Ovary (tissue), 9 donors: ENCODE results near the gene HTR3E. TPM values are rescaled to one million over a fixed set of nuclear protein-coding genes. Genes with fewer than 3 reads are reported as not detected.

Experiments
- DNase-seq, 5 donors: peaks; one replicate each; pipeline ENCODE4 v3.0.0-alpha.2; 2019 to 2020
- H3K27ac ChIP-seq, 2 donors: fragments of 200-600 bp; one replicate each; pipeline versions ENCODE4 v1.5.1 to v1.8.0; 2019 to 2022
- H3K27me3 ChIP-seq: fragments of 200-600 bp; one replicate; pipeline ENCODE4 v1.8.0; 2022
- H3K36me3 ChIP-seq: fragments of 200-600 bp; sonication (generic); one replicate; pipeline ENCODE4 v1.5.1; 2019
- H3K4me1 ChIP-seq: one replicate; pipeline ENCODE4 v1.8.1; 2013; ENCODE audit warnings: mild to moderate bottlenecking, moderate library complexity; ENCODE audit not compliant: insufficient read depth
- H3K4me3 ChIP-seq: fragments of 200-600 bp; sonication (generic); one replicate; pipeline ENCODE4 v1.5.1; 2017
- H3K9me3 ChIP-seq, 2 donors: fragments of 200-600 bp in 1 of 2; sonication (generic) in 1 of 2; one replicate each; pipeline versions ENCODE4 v1.5.1 to v1.8.1; 2013 to 2019; ENCODE audit warnings: mild to moderate bottlenecking in 1 of 2, moderate library complexity in 1 of 2
- EP300 ChIP-seq: sonication (generic); formaldehyde crosslinking; IDR thresholded peaks from one replicate; pipeline ENCODE4 v1.6.1; 2017; ENCODE audit warnings: antibody characterized with exemption
- POLR2A ChIP-seq: fragments of 450-650 bp; IDR thresholded peaks from one replicate; pipeline ENCODE4 v1.6.1; 2017; ENCODE audit warnings: antibody characterized with exemption, mild to moderate bottlenecking, moderate library complexity
- WGBS, 3 donors: extraction: QIAGEN DNeasy Blood & Tissue Kit in 1 of 3; methylation state at CpG; one replicate each; pipeline versions ENCODE4 v1.1.5 to v1.1.7; 2013 to 2017; 5-methylcytosine and 5-hydroxymethylcytosine counted together
- intact Hi-C, 4 donors: fragments of 100-400 bp; cut with DNase I; formaldehyde crosslinking; loops; one replicate each; pipeline versions ENCODE4 v1.11.0 to v1.15.1; 2022 to 2023
- polyA plus RNA-seq, 2 donors: library from polyadenylated mRNA; stranded (reverse); fragments of 200-250 nt in 1 of 2; fragments of 350-450 nt in 1 of 2; fragmentation: Illumina TruSeq in 1 of 2; extraction: RNeasy Lipid Tissue Mini Kit (QIAGEN cat#74804) in 1 of 2; gene quantifications; one replicate each; pipeline ENCODE4 v1.2.3, GENCODE V29; 2013 to 2014
- small RNA-seq: library from RNA; depleted of rRNA; stranded (forward); fragments of <200 nt; gene quantifications from one replicate; pipeline ENCODE3, GENCODE V24; 2016
- total RNA-seq, 7 donors: library from RNA; depleted of rRNA in 2 of 7; stranded (reverse); fragments of >200 nt in 2 of 7; fragmentation: NEBNext Ultra II Directional in 3 of 7; extraction: Animal tissue kit (Norgen Biotek cat#: 25700) in 3 of 7; gene quantifications; one replicate each; pipeline versions ENCODE4 v1.1.0 to v1.2.4, GENCODE V29; 2016 to 2023
- TF ChIP-seq, protein P1 (sequence below), 3 donors: fragments of 450-650 bp in 2 of 3; fragments of 200-600 bp in 1 of 3; IDR thresholded peaks; one replicate each; pipeline versions ENCODE4 v1.5.1 to v1.8.0; 2016 to 2022; ENCODE audit warnings: antibody characterized with exemption in 3 of 3, mild to moderate bottlenecking in 1 of 3
- donor health status: DM: no; HTN: no; CAD: no; lungs with moderate emphysema.
- donor health status: DM: no; HTN: no; CAD: no.
- donor health status: Bipolar disorder and iron deficiency.
- donor health status: DM: yes; HTN: yes; CAD: no.
- donor health status: DM: no; HTN: no; CAD: no.
- donor health status: DM: yes; HTN: yes; CAD: no.

Gene HTR3E
- total and polyA plus RNA-seq, 9 donors: not detected

DNA sequence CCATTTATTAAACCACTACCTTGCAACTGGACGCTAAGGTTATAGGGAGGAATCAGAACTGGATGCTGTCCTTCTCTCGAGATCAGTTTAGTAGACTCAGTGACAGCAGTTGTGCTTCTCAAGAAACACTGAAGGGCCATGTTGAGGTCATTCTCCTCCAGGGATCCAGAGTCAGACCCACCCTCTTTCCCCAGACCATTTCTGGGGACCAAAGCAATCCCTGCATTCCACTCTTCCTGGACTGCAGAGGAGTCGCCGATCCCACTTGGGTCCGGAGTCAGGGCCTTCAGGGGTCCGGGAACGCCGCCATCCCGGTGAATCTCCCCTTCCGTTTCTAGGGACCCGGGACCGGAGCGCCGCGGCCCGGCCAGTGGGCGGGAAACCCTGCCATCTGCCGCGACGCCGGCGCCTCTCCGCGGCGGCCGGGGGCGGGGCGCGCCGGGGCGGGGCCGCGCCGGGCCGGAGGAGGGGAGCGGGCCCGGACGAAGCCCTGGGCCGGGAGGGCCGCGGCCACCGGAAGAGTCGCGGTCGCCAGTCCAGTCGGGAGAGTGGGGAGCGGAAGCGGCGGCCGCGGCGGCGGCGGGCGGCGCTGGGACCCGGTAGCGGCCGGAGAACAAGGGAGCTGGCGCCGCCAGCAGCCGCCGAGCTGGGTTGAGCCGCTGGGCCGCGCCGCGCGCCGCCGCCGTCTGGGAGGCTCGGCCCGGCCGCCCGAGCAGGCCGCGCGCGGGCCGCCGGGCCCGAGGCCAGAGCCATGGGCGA, 58.2 kb downstream of the HTR3E start, which contains the start of gene DVL3:
Gene DVL3, plus strand, starts transcription at position 493 of the 759 bp plus-strand sequence. Its CDS starts 259 bp downstream, at position 752.
- Histone ChIP-seq H3K27ac (peak within 1 kb of the TSS; percentile 80 to 95), H3K36me3 (no peaks in the 10 kb centered on the region), H3K4me3 (peak within 1 kb of the TSS; percentile 76), H3K4me1 (peaks cover 3% of the 10 kb centered on the region), H3K27me3 (no peaks in the 10 kb centered on the region), H3K9me3 (no peaks in the 10 kb centered on the region)
- 1 to 3% (median 1%) methylated on average over 17 to 84 of the region's 84 CpGs for WGBS, 3 donors
- TF ChIP-seq EP300 (no peak), POLR2A (no peak)
- TF ChIP-seq, protein P1, sequence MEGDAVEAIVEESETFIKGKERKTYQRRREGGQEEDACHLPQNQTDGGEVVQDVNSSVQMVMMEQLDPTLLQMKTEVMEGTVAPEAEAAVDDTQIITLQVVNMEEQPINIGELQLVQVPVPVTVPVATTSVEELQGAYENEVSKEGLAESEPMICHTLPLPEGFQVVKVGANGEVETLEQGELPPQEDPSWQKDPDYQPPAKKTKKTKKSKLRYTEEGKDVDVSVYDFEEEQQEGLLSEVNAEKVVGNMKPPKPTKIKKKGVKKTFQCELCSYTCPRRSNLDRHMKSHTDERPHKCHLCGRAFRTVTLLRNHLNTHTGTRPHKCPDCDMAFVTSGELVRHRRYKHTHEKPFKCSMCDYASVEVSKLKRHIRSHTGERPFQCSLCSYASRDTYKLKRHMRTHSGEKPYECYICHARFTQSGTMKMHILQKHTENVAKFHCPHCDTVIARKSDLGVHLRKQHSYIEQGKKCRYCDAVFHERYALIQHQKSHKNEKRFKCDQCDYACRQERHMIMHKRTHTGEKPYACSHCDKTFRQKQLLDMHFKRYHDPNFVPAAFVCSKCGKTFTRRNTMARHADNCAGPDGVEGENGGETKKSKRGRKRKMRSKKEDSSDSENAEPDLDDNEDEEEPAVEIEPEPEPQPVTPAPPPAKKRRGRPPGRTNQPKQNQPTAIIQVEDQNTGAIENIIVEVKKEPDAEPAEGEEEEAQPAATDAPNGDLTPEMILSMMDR (IDR thresholded peaks at IDR 0.05): no peak
- intact Hi-C loops: no loop called here
- peak; percentile 65 to 82 (median 74) for DNase-seq

DNA sequence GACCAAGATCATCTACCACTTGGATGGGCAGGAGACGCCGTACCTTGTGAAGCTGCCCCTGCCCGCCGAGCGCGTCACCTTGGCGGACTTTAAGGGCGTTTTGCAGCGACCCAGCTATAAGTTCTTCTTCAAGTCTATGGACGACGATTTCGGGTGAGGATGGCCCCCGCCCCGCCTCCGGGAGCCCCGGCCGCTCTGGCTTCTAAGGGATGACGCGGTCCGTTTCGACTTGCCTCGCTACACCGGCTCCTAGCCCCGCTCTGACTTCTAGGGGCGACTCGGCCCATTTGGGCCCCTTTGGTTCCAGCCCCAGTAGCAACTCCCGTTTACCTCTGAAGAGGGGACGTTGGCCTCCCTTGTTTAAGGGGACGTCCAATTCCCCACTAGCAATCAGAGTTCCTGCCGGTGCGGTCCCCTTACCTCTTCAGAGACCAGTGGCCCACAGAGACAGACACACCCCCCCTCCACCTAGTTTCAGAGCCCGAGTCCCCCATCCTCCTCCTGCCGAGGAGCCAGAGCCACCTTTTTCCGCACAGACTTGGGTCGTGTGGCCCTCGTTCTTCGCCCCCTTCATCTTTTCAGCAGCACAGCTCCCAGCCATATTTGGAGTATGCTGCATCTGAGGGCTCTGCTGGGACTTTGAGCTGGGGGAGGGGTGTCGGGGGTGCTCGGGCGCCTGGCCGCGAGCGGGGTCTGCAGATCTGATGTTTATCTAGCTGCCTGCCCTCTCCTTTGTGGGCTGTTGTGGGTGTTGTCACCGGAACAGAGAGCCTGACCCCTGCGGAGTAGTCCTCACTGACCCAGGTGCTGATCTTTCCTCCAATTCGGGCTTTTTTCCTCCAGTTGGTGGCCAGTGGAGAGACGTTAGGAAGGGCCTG, 59.0 kb downstream of the HTR3E start:
- peak overlapping the region; percentile 76 for H3K4me3 ChIP-seq
- H3K27ac ChIP-seq: peak overlapping the region; percentile 80 to 95
- H3K36me3 ChIP-seq: no peaks in the 10 kb centered on the region
- 1% methylated on average over 44 to 47 of the region's 47 CpGs for WGBS, 3 donors
- H3K9me3 ChIP-seq: no peaks in the 10 kb centered on the region
- intact Hi-C loops: no loop called here
- H3K4me1 ChIP-seq: peaks cover 8% of the 10 kb centered on the region
- H3K27me3 ChIP-seq: no peaks in the 10 kb centered on the region
- TF ChIP-seq, protein P1 (IDR thresholded peaks at IDR 0.05): no peak
- no peak for TF ChIP-seq EP300
- TF ChIP-seq POLR2A: no peak
- peak in 1 of 5 donors; percentile 51 for DNase-seq

DNA sequence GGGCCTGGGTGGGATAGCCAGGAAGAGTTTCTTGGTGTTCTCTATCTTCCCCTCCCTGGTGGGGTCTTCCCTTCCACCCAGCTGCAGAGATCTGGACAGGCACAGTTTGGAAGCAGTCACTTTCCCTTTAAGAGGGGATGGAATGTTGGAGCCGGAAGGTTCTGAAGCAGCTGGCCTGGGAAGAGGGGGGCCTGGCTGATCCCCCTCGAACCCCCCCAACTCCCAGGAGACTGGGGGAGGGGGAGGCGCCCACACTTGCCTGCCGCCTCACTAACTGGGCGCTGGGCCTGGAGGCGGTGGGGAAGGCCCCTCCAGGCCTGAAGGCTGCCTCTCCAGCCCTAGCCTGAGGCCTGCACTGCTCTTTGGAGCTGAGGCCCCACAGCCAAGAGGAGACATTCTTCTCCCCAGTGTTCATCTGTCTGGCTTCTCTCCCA, 59.7 kb downstream of the HTR3E start:
- TF ChIP-seq, protein P1 (IDR thresholded peaks at IDR 0.05): no peak
- TF ChIP-seq POLR2A: no peak
- no peak for TF ChIP-seq EP300
- no peaks in the 10 kb centered on the region for H3K9me3 ChIP-seq
- H3K4me1 ChIP-seq: peaks cover 10% of the 10 kb centered on the region
- peak overlapping the region; percentile 80 to 95 for H3K27ac ChIP-seq
- peak overlapping the region; percentile 76 for H3K4me3 ChIP-seq
- H3K36me3 ChIP-seq: no peaks in the 10 kb centered on the region
- intact Hi-C loops: no loop called here
- 0 to 2% (median 0%) methylated on average over 6 of the region's 6 CpGs for WGBS, 3 donors
- no peaks in the 10 kb centered on the region for H3K27me3 ChIP-seq
- DNase-seq: peak; percentile 79 to 89 (median 85)

Small RNA genes lying within 50 kb of the gene (small RNA-seq; reads per million reads assigned to genes)
- gene RF00019: not detected

Other genes starting within 250 kb of the HTR3E start
- gene PARL, start 212.2 kb upstream of the HTR3E start, total RNA-seq: 10 to 100 TPM; 32.7 to 65.0 (median 56.3) TPM
- 10 to 100 TPM; 50.5 to 55.6 TPM for gene PARL, start 212.2 kb upstream of the HTR3E start, polyA plus RNA-seq
- gene ABCC5, start 79.2 kb upstream of the HTR3E start, total RNA-seq: 10 to 100 TPM; 16.3 to 23.1 (median 19.8) TPM
- gene ABCC5, start 79.2 kb upstream of the HTR3E start, polyA plus RNA-seq: 10 to 100 TPM; 19.4 to 29.4 TPM
- gene HTR3D, start 65.3 kb upstream of the HTR3E start, total RNA-seq: under 1 TPM in 1 of 7 donors, not detected in 6; 0.24 TPM
- not detected for gene HTR3D, start 65.3 kb upstream of the HTR3E start, polyA plus RNA-seq
- not detected for gene HTR3C, start 44.0 kb upstream of the HTR3E start, total RNA-seq
- not detected for gene HTR3C, start 44.0 kb upstream of the HTR3E start, polyA plus RNA-seq
- 10 to 100 TPM; 18.6 to 31.9 (median 28.7) TPM for gene EIF2B5, start 38.3 kb downstream of the HTR3E start, total RNA-seq
- 10 to 100 TPM; 26.2 to 42.4 TPM for gene EIF2B5, start 38.3 kb downstream of the HTR3E start, polyA plus RNA-seq
- 10 to 100 TPM; 30.2 to 93.8 (median 74.8) TPM for gene DVL3, start 58.3 kb downstream of the HTR3E start, total RNA-seq
- 10 to 100 TPM; 40.8 to 48.1 TPM for gene DVL3, start 58.3 kb downstream of the HTR3E start, polyA plus RNA-seq
- 100 to 1,000 TPM; 107 to 281 (median 252) TPM for gene AP2M1, start 77.8 kb downstream of the HTR3E start, total RNA-seq
- gene AP2M1, start 77.8 kb downstream of the HTR3E start, polyA plus RNA-seq: 100 to 1,000 TPM; 236 to 371 TPM
- 10 to 100 TPM; 56.6 to 82.0 (median 61.7) TPM for gene ABCF3, start 89.1 kb downstream of the HTR3E start, total RNA-seq
- 10 to 100 TPM; 30.2 to 42.8 TPM for gene ABCF3, start 89.1 kb downstream of the HTR3E start, polyA plus RNA-seq
- 1 to 10 TPM in 1 of 7 donors, under 1 TPM in 5, not detected in 1; 0.24 to 5.9 (median 0.64) TPM for gene VWA5B2, start 132.5 kb downstream of the HTR3E start, total RNA-seq
- under 1 TPM; 0.15 to 0.36 TPM for gene VWA5B2, start 132.5 kb downstream of the HTR3E start, polyA plus RNA-seq
- 10 to 100 TPM; 20.0 to 42.0 (median 23.0) TPM for gene ALG3, start 151.9 kb downstream of the HTR3E start, total RNA-seq
- 10 to 100 TPM; 17.8 to 25.4 TPM for gene ALG3, start 151.9 kb downstream of the HTR3E start, polyA plus RNA-seq
- 1 to 10 TPM; 1.6 to 3.3 (median 2.1) TPM for gene EEF1AKMT4, start 152.6 kb downstream of the HTR3E start, total RNA-seq
- 1 to 10 TPM in 1 of 2 donors, under 1 TPM in 1; 0.87 to 1.2 TPM for gene EEF1AKMT4, start 152.6 kb downstream of the HTR3E start, polyA plus RNA-seq
- under 1 TPM in 2 of 7 donors, not detected in 5; 0.23 to 0.26 TPM for gene CAMK2N2, start 164.5 kb downstream of the HTR3E start, total RNA-seq
- under 1 TPM; 0.08 to 0.13 TPM for gene CAMK2N2, start 164.5 kb downstream of the HTR3E start, polyA plus RNA-seq
- not detected for gene ECE2, start 179.0 kb downstream of the HTR3E start, total RNA-seq
- under 1 TPM in 1 of 2 donors, not detected in 1; 0.43 TPM for gene ECE2, start 179.0 kb downstream of the HTR3E start, polyA plus RNA-seq
- gene PSMD2, start 202.2 kb downstream of the HTR3E start, total RNA-seq: 100 to 1,000 TPM in 6 of 7 donors, 10 to 100 TPM in 1; 74.4 to 149 (median 138) TPM
- 100 to 1,000 TPM; 119 to 177 TPM for gene PSMD2, start 202.2 kb downstream of the HTR3E start, polyA plus RNA-seq
- 100 to 1,000 TPM in 6 of 7 donors, 10 to 100 TPM in 1; 72.4 to 295 (median 212) TPM for gene EIF4G1, start 217.5 kb downstream of the HTR3E start, total RNA-seq
- 100 to 1,000 TPM; 110 to 159 TPM for gene EIF4G1, start 217.5 kb downstream of the HTR3E start, polyA plus RNA-seq
- 10 to 100 TPM; 16.4 to 37.8 (median 32.9) TPM for gene FAM131A, start 240.5 kb downstream of the HTR3E start, total RNA-seq
- gene FAM131A, start 240.5 kb downstream of the HTR3E start, polyA plus RNA-seq: 10 to 100 TPM in 1 of 2 donors, 1 to 10 TPM in 1; 8.7 to 19.7 TPM